DND-41 (cell line): Measurements from ENCODE around the gene ABHD17A.

Source experiments
- EZH2 ChIP-seq: IDR thresholded peaks from 3 replicates; pipeline ENCODE4 v1.6.1; 2012; ENCODE audit warnings: borderline replicate concordance, low read depth, mild to moderate bottlenecking, moderate library complexity, low read length, inconsistent platforms; ENCODE audit not compliant: severe bottlenecking
- TF ChIP-seq, protein P1 (sequence below): IDR thresholded peaks from 2 replicates; pipeline ENCODE4 v1.5.1; 2012; ENCODE audit warnings: borderline replicate concordance, low read length, moderate library complexity, mild to moderate bottlenecking; ENCODE audit not compliant: poor library complexity, severe bottlenecking; ENCODE audit errors: extremely low read depth

GRCh38 chr19:1884291-1884718 lies 991 bp downstream of the ABHD17A start:
- TF ChIP-seq, protein P1, sequence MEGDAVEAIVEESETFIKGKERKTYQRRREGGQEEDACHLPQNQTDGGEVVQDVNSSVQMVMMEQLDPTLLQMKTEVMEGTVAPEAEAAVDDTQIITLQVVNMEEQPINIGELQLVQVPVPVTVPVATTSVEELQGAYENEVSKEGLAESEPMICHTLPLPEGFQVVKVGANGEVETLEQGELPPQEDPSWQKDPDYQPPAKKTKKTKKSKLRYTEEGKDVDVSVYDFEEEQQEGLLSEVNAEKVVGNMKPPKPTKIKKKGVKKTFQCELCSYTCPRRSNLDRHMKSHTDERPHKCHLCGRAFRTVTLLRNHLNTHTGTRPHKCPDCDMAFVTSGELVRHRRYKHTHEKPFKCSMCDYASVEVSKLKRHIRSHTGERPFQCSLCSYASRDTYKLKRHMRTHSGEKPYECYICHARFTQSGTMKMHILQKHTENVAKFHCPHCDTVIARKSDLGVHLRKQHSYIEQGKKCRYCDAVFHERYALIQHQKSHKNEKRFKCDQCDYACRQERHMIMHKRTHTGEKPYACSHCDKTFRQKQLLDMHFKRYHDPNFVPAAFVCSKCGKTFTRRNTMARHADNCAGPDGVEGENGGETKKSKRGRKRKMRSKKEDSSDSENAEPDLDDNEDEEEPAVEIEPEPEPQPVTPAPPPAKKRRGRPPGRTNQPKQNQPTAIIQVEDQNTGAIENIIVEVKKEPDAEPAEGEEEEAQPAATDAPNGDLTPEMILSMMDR, result no peak
- TF ChIP-seq EZH2, result no peak
